Measurements from ENCODE around the gene CDKAL1.

CDKAL1 gene

DNA sequence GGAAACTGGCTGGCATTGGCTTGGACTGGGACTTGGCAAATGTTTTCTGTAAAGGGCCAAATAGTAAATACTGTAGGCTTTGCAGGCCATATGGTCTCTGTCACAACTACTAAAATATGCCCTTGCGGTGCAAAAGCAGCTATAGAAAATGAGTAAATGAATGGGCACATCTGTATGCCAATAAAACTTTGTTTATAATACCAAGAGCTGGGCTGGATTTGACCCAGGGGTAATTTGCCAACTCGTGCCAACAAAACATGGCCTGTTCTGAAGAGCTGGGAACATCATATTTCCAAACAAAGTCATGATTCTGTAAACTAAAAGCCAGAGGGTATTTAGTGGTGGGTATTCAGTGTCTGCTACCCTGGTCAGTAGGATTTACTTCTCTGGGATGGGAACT, 739.2 kb downstream of the CDKAL1 start:
- H3K9ac ChIP-seq (ENCODE audit: low read length) = no peak overlapping the region
- no peak overlapping the region for H3K4me3 ChIP-seq (ENCODE audit: low read length)
- peaks cover 16% of the 10 kb centered on the region for H3K4me1 ChIP-seq (ENCODE audit: control insufficient read depth, insufficient read depth, low read length)
- no peak for DNase-seq (ENCODE audit: low read depth)
- no peaks in the 10 kb centered on the region for H3K27me3 ChIP-seq (replicated peaks; ENCODE audit: control insufficient read depth, insufficient read depth, low read length)
- H3K9me3 ChIP-seq (ENCODE audit: control insufficient read depth, low read length) = peaks cover 5% of the 10 kb centered on the region
- no peaks in the 10 kb centered on the region for H3K36me3 ChIP-seq (ENCODE audit: control insufficient read depth, insufficient read depth, low read length, severe bottlenecking)

DNA sequence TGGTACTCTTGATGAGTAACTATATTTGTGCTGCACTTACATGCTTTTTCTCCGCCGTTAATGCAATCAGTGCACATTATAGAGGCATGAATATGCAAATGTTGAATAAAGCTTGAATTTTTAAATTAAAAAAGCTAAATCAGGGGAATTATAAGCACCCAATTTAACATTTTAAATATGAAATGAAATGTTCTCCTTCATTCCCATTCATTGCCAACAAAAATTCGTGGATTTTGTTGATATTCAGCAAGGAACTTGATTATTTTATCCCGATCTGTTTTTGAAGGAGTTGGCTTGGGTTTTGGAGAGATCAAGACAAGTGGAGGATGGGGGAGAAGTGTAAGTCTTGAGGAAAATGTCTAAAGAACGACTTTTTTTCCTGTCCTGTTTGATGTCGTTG, 740.6 kb downstream of the CDKAL1 start:
- no peaks in the 10 kb centered on the region for H3K27me3 ChIP-seq (replicated peaks; ENCODE audit: control insufficient read depth, insufficient read depth, low read length)
- H3K4me3 ChIP-seq (ENCODE audit: low read length) = no peak overlapping the region
- DNase-seq (ENCODE audit: low read depth) = no peak
- H3K36me3 ChIP-seq (ENCODE audit: control insufficient read depth, insufficient read depth, low read length, severe bottlenecking) = no peaks in the 10 kb centered on the region
- H3K9ac ChIP-seq (ENCODE audit: low read length) = no peak overlapping the region
- H3K4me1 ChIP-seq (ENCODE audit: control insufficient read depth, insufficient read depth, low read length) = peaks cover 20% of the 10 kb centered on the region
- peaks cover 5% of the 10 kb centered on the region for H3K9me3 ChIP-seq (ENCODE audit: control insufficient read depth, low read length)

DNA sequence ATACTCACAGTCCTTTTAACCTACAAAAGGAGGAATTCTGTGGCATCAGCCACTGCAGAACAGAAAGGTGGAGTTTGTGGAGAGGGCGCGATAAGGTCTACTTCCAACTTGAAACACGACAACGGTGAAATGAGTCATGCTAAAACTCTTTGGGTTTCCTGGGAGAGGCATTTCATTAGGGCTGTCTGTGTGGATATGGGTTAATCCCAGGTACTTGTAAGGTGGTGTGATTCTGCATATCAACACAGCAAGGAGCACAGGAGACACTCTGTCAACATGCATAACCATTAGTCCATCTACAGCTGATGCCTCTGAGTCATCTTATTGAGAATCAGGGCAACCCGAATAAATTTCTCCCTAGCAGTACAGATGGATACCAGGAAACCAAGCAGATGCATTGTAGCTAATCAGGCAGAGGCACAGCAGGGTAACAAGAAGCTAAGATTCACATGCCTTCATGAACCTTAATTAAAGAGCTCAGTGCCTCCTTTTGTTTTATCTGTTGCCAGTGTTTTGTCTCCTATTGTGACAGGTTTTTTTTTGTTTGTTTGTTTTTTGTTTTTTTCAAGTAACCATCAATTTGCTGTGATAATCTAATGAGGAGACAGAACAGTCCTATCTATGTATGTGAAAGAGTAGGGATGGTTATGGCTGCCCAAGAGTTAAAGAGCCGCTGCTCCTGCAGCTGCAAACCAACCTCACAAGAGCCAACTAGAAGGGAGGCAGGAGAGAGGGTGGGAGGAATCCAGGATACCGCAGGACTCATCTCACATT, 743.5 kb downstream of the CDKAL1 start:
- Histone ChIP-seq H3K4me1 (ENCODE audit: control insufficient read depth, insufficient read depth, low read length) (peaks cover 16% of the 10 kb centered on the region), H3K9ac (ENCODE audit: low read length) (peak overlapping the region; percentile 27), H3K9me3 (ENCODE audit: control insufficient read depth, low read length) (peaks cover 5% of the 10 kb centered on the region), H3K36me3 (ENCODE audit: control insufficient read depth, insufficient read depth, low read length, severe bottlenecking) (no peaks in the 10 kb centered on the region), H3K27me3 (replicated peaks; ENCODE audit: control insufficient read depth, insufficient read depth, low read length) (no peaks in the 10 kb centered on the region), H3K4me3 (ENCODE audit: low read length) (peak overlapping the region; percentile 40)
- no peak for DNase-seq (ENCODE audit: low read depth)

DNA sequence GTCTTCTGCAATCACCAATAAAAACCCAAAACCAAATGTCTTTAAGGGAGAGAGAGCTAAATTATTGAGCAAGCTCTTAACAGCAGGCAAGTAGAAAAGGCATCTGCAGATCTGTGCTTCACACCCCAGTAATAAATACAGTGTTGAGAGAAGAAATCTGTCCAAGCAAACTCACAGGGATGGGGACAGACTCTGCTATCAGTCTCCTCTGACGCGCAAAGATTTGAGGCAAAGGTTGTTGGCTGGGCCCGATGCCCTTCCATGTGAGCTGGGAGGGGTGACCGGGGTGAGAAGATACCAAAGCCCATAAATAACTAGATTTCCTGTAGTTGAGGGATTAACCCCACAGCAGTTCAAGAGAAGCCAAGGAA, 744.1 kb downstream of the CDKAL1 start:
- no peak for DNase-seq (ENCODE audit: low read depth)
- Histone ChIP-seq H3K4me1 (ENCODE audit: control insufficient read depth, insufficient read depth, low read length) (peaks cover 16% of the 10 kb centered on the region), H3K9me3 (ENCODE audit: control insufficient read depth, low read length) (peaks cover under 1% of the 10 kb centered on the region), H3K36me3 (ENCODE audit: control insufficient read depth, insufficient read depth, low read length, severe bottlenecking) (no peaks in the 10 kb centered on the region), H3K9ac (ENCODE audit: low read length) (peak overlapping the region; percentile 27), H3K4me3 (ENCODE audit: low read length) (peak overlapping the region; percentile 40), H3K27me3 (replicated peaks; ENCODE audit: control insufficient read depth, insufficient read depth, low read length) (no peaks in the 10 kb centered on the region)

DNA sequence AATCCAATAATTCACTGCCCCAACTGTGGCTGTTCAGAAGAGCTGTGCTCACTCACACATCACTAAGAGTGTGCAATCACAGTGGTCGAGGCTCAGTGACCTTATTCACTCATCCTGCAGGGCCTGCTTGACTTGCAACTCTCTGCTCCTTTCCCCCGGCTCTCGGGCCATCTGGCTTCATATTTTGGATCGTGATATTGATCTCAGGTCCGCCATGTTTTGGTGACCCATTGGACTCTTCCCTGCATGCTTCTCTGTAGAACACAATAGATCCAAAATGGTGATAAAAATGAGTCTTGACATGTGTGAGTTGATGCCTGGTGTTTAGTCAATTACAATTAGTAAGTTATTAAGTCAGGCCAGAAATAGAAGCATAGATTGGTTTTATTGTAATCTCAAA, 745.4 kb downstream of the CDKAL1 start:
- Histone ChIP-seq H3K36me3 (ENCODE audit: control insufficient read depth, insufficient read depth, low read length, severe bottlenecking) (no peaks in the 10 kb centered on the region), H3K9me3 (ENCODE audit: control insufficient read depth, low read length) (no peaks in the 10 kb centered on the region), H3K4me1 (ENCODE audit: control insufficient read depth, insufficient read depth, low read length) (peaks cover 16% of the 10 kb centered on the region), H3K9ac (ENCODE audit: low read length) (no peak overlapping the region), H3K4me3 (ENCODE audit: low read length) (no peak overlapping the region), H3K27me3 (replicated peaks; ENCODE audit: control insufficient read depth, insufficient read depth, low read length) (no peaks in the 10 kb centered on the region)
- no peak for DNase-seq (ENCODE audit: low read depth)

DNA sequence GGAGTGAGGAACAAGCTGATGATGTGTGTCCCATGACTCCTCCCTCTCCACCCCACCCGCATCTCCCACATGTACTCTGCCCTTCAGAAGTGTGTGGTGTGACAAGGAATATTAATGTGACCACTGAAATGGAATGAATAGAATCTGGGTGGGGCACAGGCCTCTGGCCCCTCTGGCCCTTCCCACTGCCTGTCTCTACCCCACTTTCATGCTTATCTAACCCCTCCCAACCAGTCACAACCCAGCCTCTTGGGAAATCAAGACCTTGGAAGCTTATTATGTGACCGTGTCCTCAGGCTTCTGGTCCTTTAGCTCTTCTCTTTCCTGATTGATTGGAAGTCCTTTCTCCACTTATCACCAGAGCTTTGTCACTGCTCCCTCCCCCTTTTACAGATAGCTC, 747.1 kb downstream of the CDKAL1 start:
- H3K4me3 ChIP-seq (ENCODE audit: low read length) = no peak overlapping the region
- DNase-seq (ENCODE audit: low read depth) = no peak
- H3K9ac ChIP-seq (ENCODE audit: low read length) = no peak overlapping the region
- H3K4me1 ChIP-seq (ENCODE audit: control insufficient read depth, insufficient read depth, low read length) = peaks cover 25% of the 10 kb centered on the region
- H3K36me3 ChIP-seq (ENCODE audit: control insufficient read depth, insufficient read depth, low read length, severe bottlenecking) = no peaks in the 10 kb centered on the region
- H3K27me3 ChIP-seq (replicated peaks; ENCODE audit: control insufficient read depth, insufficient read depth, low read length) = no peaks in the 10 kb centered on the region
- H3K9me3 ChIP-seq (ENCODE audit: control insufficient read depth, low read length) = no peaks in the 10 kb centered on the region

All from adipocyte (in vitro differentiated cells).